Endothelial cell of umbilical vein (primary cell): Measurements from ENCODE around the gene DRAM1. TPM values are rescaled to one million over a fixed set of nuclear protein-coding genes. Genes with fewer than 3 reads are reported as not detected.

Experiments
- BruUV-seq: library from RNA; stranded (reverse); fragments of 400-500 nt; replicated peaks from 2 replicates; lab custom pipeline; 2021; lab: Mats Ljungman, UMichigan
- CTCF ChIA-PET: fragments of 300-600, 350-600 bp; sonication (Branson Sonifier 250); formaldehyde crosslinking; loops from one replicate; lab custom pipeline; 2021; ENCODE audit warnings: antibody characterized with exemption, inconsistent platforms; lab: Charles Lee
- POLR2A ChIA-PET: fragments of 300-600, 350-600 bp; sonication (Branson Sonifier 250); formaldehyde crosslinking; loops from one replicate; lab custom pipeline; 2021; ENCODE audit warnings: antibody characterized with exemption, inconsistent platforms; lab: Charles Lee
- DNase-seq: peaks from one replicate; pipeline ENCODE4 v3.0.0-alpha.2; 2011; ENCODE audit warnings: low read depth, low spot score
- FAIRE-seq: peaks from 2 replicates; lab custom pipeline; 2011; peaks lifted over from hg19 to GRCh38; lab: Jason Lieb, UNC
- H2AFZ ChIP-seq: 2 replicates; pipeline ENCODE4 v1.6.0; 2012; ENCODE audit warnings: low read depth, low read length, control low read depth, inconsistent platforms
- H3K27ac ChIP-seq: 2 replicates; pipeline ENCODE4 v1.5.1; 2011; ENCODE audit warnings: low read depth, mild to moderate bottlenecking, control low read depth, low read length, moderate library complexity; ENCODE audit not compliant: insufficient read depth
- H3K27me3 ChIP-seq, 2 experiments: 2 replicates each; pipeline versions ENCODE4 v1.6.0 to v1.6.1; 2011; ENCODE audit warnings: low read length in 2 of 2, mixed read lengths in 1 of 2; ENCODE audit not compliant: control insufficient read depth in 2 of 2, insufficient read depth in 2 of 2
- H3K36me3 ChIP-seq, 2 experiments: 2 replicates in 1 of 2; 3 replicates in 1 of 2; pipeline ENCODE4 v1.5.1; 2011; ENCODE audit warnings: low read length in 2 of 2, mild to moderate bottlenecking in 1 of 2, moderate library complexity in 1 of 2; ENCODE audit not compliant: control insufficient read depth in 2 of 2, insufficient read depth in 2 of 2; ENCODE audit errors: extremely low read depth in 1 of 2
- H3K4me1 ChIP-seq: 3 replicates; pipeline ENCODE4 v1.5.1; 2011; ENCODE audit warnings: mild to moderate bottlenecking, low read length; ENCODE audit not compliant: control insufficient read depth, insufficient read depth; ENCODE audit errors: extremely low read depth
- H3K4me2 ChIP-seq: 2 replicates; pipeline ENCODE4 v1.6.1; 2011; ENCODE audit warnings: low read length, control low read depth, mixed read lengths; ENCODE audit not compliant: insufficient read depth
- H3K4me3 ChIP-seq, 3 experiments: fragments of 200-600 bp in 1 of 3; sonication (generic), shearing (Covaris generic) in 1 of 3; replicated peaks in 1 of 3; 2 replicates each; pipeline ENCODE4 v1.5.1; 2011 to 2016; ENCODE audit warnings: control low read depth in 3 of 3, low read length in 3 of 3, mild to moderate bottlenecking in 2 of 3, inconsistent platforms in 1 of 3, low read depth in 1 of 3, moderate library complexity in 1 of 3; ENCODE audit not compliant: insufficient read depth in 1 of 3
- H3K79me2 ChIP-seq: 2 replicates; pipeline ENCODE4 v1.6.0; 2012; ENCODE audit warnings: low read length, inconsistent platforms; ENCODE audit not compliant: control insufficient read depth, insufficient read depth
- H3K9ac ChIP-seq: replicated peaks from 2 replicates; pipeline ENCODE3; 2011; ENCODE audit warnings: low read length, control low read depth; ENCODE audit not compliant: insufficient read depth; ENCODE audit errors: extremely low read depth
- H3K9me1 ChIP-seq: replicated peaks from 3 replicates; pipeline ENCODE4 v1.6.0; 2011; ENCODE audit warnings: mild to moderate bottlenecking, low read length; ENCODE audit not compliant: control insufficient read depth, insufficient read depth; ENCODE audit errors: extremely low read depth
- H3K9me3 ChIP-seq: replicated peaks from 2 replicates; pipeline ENCODE4 v1.5.1; 2012; ENCODE audit warnings: low read length, inconsistent platforms; ENCODE audit not compliant: control insufficient read depth, insufficient read depth
- H4K20me1 ChIP-seq: replicated peaks from 2 replicates; pipeline ENCODE3; 2011; ENCODE audit warnings: mild to moderate bottlenecking, low read length; ENCODE audit not compliant: control insufficient read depth, insufficient read depth; ENCODE audit errors: extremely low read depth
- EZH2 ChIP-seq: IDR thresholded peaks from 2 replicates; pipeline ENCODE4 v1.6.1; 2012; ENCODE audit warnings: borderline replicate concordance, low read depth, mild to moderate bottlenecking, moderate library complexity, low read length, inconsistent platforms; ENCODE audit not compliant: severe bottlenecking
- FOS ChIP-seq: IDR thresholded peaks from 2 replicates; pipeline ENCODE4 v1.6.1; 2011; ENCODE audit warnings: mild to moderate bottlenecking, low read length, moderate library complexity, borderline replicate concordance; ENCODE audit not compliant: insufficient read depth
- GATA2 ChIP-seq: IDR thresholded peaks from 2 replicates; pipeline ENCODE4 v1.7.0; 2011; ENCODE audit warnings: low read depth, mild to moderate bottlenecking, moderate library complexity, mixed read lengths, low read length; ENCODE audit not compliant: insufficient read length, insufficient read depth
- JUN ChIP-seq: IDR thresholded peaks from 2 replicates; pipeline ENCODE4 v1.6.1; 2011; ENCODE audit warnings: borderline replicate concordance, low read depth; ENCODE audit not compliant: insufficient read length, insufficient read depth
- MAX ChIP-seq: IDR thresholded peaks from 2 replicates; pipeline ENCODE4 v1.6.1; 2011; ENCODE audit not compliant: insufficient read depth, insufficient read length
- MYC ChIP-seq: IDR thresholded peaks from one replicate; pipeline ENCODE4 v1.6.1; 2011; ENCODE audit warnings: mild to moderate bottlenecking, low read depth, low read length
- POLR2A ChIP-seq: IDR thresholded peaks from 2 replicates; pipeline ENCODE4 v1.6.1; 2012; ENCODE audit warnings: low read depth, mild to moderate bottlenecking, control low read depth, low read length
- POLR2AphosphoS5 ChIP-seq: IDR thresholded peaks from 2 replicates; pipeline ENCODE4 v1.6.1; 2012; ENCODE audit warnings: low read depth, mild to moderate bottlenecking, control low read depth, low read length, moderate library complexity; ENCODE audit not compliant: insufficient read depth
- dilution Hi-C: fragments of 300-500 bp; cut with MboI; formaldehyde crosslinking; loops from one replicate; pipeline ENCODE4 v1.15.0; 2019; ENCODE audit warnings: low sequenced_read_pairs; ENCODE audit not compliant: extremely low pct_ligation_motif_present
- intact Hi-C: fragments of 100-400 bp; cut with micrococcal nuclease; formaldehyde crosslinking; loops from one replicate; pipeline ENCODE4 v1.10.0; 2022
- polyA plus RNA-seq, 4 experiments: library from polyadenylated mRNA; depleted of rRNA in 3 of 4; stranded (reverse) in 3 of 4; unstranded in 1 of 4; fragments of >200 nt; gene quantifications; 2 replicates each; pipeline versions ENCODE4 v1.2.1 to v1.2.3, GENCODE V29; 2011 to 2012; ENCODE audit warnings: missing spikeins in 1 of 4
- total RNA-seq: library from RNA; stranded (reverse); gene quantifications from 2 replicates; pipeline ENCODE4 v1.2.3, GENCODE V29; 2021
- TF ChIP-seq, protein P1 (sequence below), 2 donors: IDR thresholded peaks; 1 replicate in 1 of 2; 2 replicates in 1 of 2; pipeline ENCODE4 v1.5.1; 2011; ENCODE audit warnings: low read length in 2 of 2, mild to moderate bottlenecking in 2 of 2, moderate library complexity in 2 of 2, control low read depth in 1 of 2, inconsistent platforms in 1 of 2, low read depth in 1 of 2; ENCODE audit not compliant: insufficient read depth in 1 of 2; ENCODE audit errors: extremely low read depth in 1 of 2

The DRAM1 gene
- total and polyA plus RNA-seq, 2 donors (not counting 3 experiments of a cell fraction or from before 2014, with no cell fraction given), result 24.6 to 46.3 TPM

- POLR2A ChIA-PET, result no interaction called here
- no peak for TF ChIP-seq MYC
- no peak for TF ChIP-seq MAX
- no peak for TF ChIP-seq JUN
- TF ChIP-seq EZH2, result no peak
- no peak for TF ChIP-seq FOS
- TF ChIP-seq GATA2, result no peak
- TF ChIP-seq POLR2A, result no peak
- TF ChIP-seq POLR2AphosphoS5, result no peak
- CTCF ChIA-PET, result interaction anchor here (1.2 to 1.3 kb wide), 2 partner anchors 505 to 897 kb away, joined by 4 to 5 read pairs; no protein-coding TSS in a partner anchor
- dilution Hi-C loops (no loop called here), intact Hi-C loops (no loop called here)
- DNase-seq (no peak), FAIRE-seq (peak; percentile 55)
- no peak overlapping the region for H3K4me3 ChIP-seq
- no peaks in the 10 kb centered on the region for H3K4me1 ChIP-seq
- H3K9ac ChIP-seq, result no peak overlapping the region
- H3K9me1 ChIP-seq, result no peaks in the 10 kb centered on the region
- BruUV-seq, result no TSS peak
- H3K36me3 ChIP-seq, result no peaks in the 10 kb centered on the region
- H3K9me3 ChIP-seq, result no peaks in the 10 kb centered on the region
- no peaks in the 10 kb centered on the region for H4K20me1 ChIP-seq
- no peak overlapping the region for H3K4me2 ChIP-seq
- H3K27ac ChIP-seq, result no peak overlapping the region
- H3K27me3 ChIP-seq, result no peaks in the 10 kb centered on the region
- H3K79me2 ChIP-seq, result no peaks in the 10 kb centered on the region
- no peak overlapping the region for H2AFZ ChIP-seq
These were observed 42.1 kb downstream of the DRAM1 start for GRCh38 chr12:101919447-101919846.

DNA sequence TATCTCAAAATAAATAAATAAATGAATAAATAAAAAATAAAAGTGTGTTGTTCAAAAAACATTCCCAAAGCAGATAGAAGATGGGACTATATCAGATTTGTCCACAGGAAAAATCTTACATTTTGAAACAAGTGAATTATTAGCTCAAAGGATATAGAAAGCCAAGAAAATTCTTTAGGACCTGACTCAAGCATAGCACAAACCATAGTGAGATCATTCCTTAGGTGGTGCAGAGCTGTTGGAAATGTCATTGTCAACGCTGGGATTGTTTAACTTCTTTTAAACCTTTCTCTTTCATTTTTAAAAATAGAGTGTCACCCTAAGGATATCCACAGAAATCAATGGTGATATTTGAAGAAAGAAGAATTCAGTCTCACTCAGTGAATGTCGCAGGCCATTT lies 43.5 kb downstream of the DRAM1 start:
- BruUV-seq, result no TSS peak
- TF ChIP-seq POLR2A (no peak), MAX (no peak), POLR2AphosphoS5 (no peak), FOS (no peak), GATA2 (no peak), JUN (no peak), MYC (no peak), EZH2 (no peak)
- TF ChIP-seq, protein P1, sequence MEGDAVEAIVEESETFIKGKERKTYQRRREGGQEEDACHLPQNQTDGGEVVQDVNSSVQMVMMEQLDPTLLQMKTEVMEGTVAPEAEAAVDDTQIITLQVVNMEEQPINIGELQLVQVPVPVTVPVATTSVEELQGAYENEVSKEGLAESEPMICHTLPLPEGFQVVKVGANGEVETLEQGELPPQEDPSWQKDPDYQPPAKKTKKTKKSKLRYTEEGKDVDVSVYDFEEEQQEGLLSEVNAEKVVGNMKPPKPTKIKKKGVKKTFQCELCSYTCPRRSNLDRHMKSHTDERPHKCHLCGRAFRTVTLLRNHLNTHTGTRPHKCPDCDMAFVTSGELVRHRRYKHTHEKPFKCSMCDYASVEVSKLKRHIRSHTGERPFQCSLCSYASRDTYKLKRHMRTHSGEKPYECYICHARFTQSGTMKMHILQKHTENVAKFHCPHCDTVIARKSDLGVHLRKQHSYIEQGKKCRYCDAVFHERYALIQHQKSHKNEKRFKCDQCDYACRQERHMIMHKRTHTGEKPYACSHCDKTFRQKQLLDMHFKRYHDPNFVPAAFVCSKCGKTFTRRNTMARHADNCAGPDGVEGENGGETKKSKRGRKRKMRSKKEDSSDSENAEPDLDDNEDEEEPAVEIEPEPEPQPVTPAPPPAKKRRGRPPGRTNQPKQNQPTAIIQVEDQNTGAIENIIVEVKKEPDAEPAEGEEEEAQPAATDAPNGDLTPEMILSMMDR (IDR thresholded peaks at IDR 0.05; ENCODE audit: extremely low read depth in 1 of 2, insufficient read depth in 1 of 2, low read depth in 1 of 2, low read length in 2 of 2), result no peak
- no peak for DNase-seq
- H3K9me1 ChIP-seq, result no peaks in the 10 kb centered on the region
- intact Hi-C loops, result no loop called here
- no peak overlapping the region for H3K4me2 ChIP-seq
- no peak overlapping the region for H3K4me3 ChIP-seq
- no peak overlapping the region for H2AFZ ChIP-seq
- no peak overlapping the region for H3K9ac ChIP-seq
- H3K27ac ChIP-seq, result no peak overlapping the region
- CTCF ChIA-PET, result interaction anchor here (1.0 kb wide), 1 partner anchor 15 kb away, joined by 3 read pairs; no protein-coding TSS in a partner anchor
- H3K27me3 ChIP-seq, result no peaks in the 10 kb centered on the region
- no peak for FAIRE-seq
- POLR2A ChIA-PET, result no interaction called here
- H3K36me3 ChIP-seq, result no peaks in the 10 kb centered on the region
- no peaks in the 10 kb centered on the region for H4K20me1 ChIP-seq
- H3K9me3 ChIP-seq, result no peaks in the 10 kb centered on the region
- no peaks in the 10 kb centered on the region for H3K79me2 ChIP-seq
- no peaks in the 10 kb centered on the region for H3K4me1 ChIP-seq
- dilution Hi-C loops, result no loop called here
